Thyroid gland (tissue), 4 donors: ENCODE data around the gene CANT1. TPM values are rescaled to one million over a fixed set of nuclear protein-coding genes. Genes with fewer than 3 reads are reported as not detected.

Experiments
- DNase-seq, 2 donors: peaks; one replicate each; pipeline ENCODE4 v3.0.0-alpha.2; 2019
- H3K27ac ChIP-seq, 3 donors: fragments of 200-600 bp; sonication (generic); 1 replicate in 2 of 3; 2 replicates in 1 of 3; pipeline ENCODE4 v1.5.1; 2016 to 2019; ENCODE audit warnings: mild to moderate bottlenecking in 1 of 3, moderate library complexity in 1 of 3
- H3K27me3 ChIP-seq: fragments of 200-600 bp; sonication (generic); one replicate; pipeline ENCODE4 v1.5.1; 2019
- H3K36me3 ChIP-seq, 2 donors: fragments of 200-600 bp; sonication (generic); one replicate each; pipeline ENCODE4 v1.5.1; 2016 to 2019
- H3K4me1 ChIP-seq, 2 donors: fragments of 200-600 bp; sonication (generic); one replicate each; pipeline ENCODE4 v1.5.1; 2017 to 2019
- H3K4me3 ChIP-seq, 3 donors: fragments of 200-600 bp; sonication (generic); replicated peaks in 1 of 3; 1 replicate in 2 of 3; 2 replicates in 1 of 3; pipeline ENCODE4 v1.5.1; 2016; ENCODE audit warnings: mild to moderate bottlenecking in 1 of 3
- H3K9me3 ChIP-seq: fragments of 200-600 bp; sonication (generic); one replicate; pipeline ENCODE4 v1.5.1; 2017
- POLR2A ChIP-seq, 2 donors: fragments of 450-650 bp; IDR thresholded peaks; one replicate each; pipeline ENCODE4 v1.6.1; 2017; ENCODE audit warnings: antibody characterized with exemption in 2 of 2, mild to moderate bottlenecking in 2 of 2, moderate library complexity in 1 of 2
- WGBS, 2 donors: methylation state at CpG; one replicate each; pipeline ENCODE4 v1.1.5; 2017; 5-methylcytosine and 5-hydroxymethylcytosine counted together
- intact Hi-C: fragments of 100-400 bp; cut with DNase I; formaldehyde crosslinking; loops from one replicate; pipeline ENCODE4 v1.15.1; 2023
- total RNA-seq, 4 donors: library from RNA; depleted of rRNA; stranded (reverse); fragments of >200 nt; gene quantifications; one replicate each; pipeline ENCODE4 v1.2.3, GENCODE V29; 2016
- TF ChIP-seq, protein P1 (sequence below), 6 experiments: fragments of 200-600 bp in 3 of 6; fragments of 450-650 bp in 3 of 6; sonication (generic) in 3 of 6; IDR thresholded peaks; one replicate each; pipeline ENCODE4 v1.5.1; 2016 to 2019; ENCODE audit warnings: antibody characterized with exemption in 6 of 6, mild to moderate bottlenecking in 2 of 6, inconsistent platforms in 1 of 6, moderate library complexity in 1 of 6

CANT1 gene
- 10 to 100 TPM; 21.2 to 37.1 (median 27.3) TPM for total RNA-seq

DNA sequence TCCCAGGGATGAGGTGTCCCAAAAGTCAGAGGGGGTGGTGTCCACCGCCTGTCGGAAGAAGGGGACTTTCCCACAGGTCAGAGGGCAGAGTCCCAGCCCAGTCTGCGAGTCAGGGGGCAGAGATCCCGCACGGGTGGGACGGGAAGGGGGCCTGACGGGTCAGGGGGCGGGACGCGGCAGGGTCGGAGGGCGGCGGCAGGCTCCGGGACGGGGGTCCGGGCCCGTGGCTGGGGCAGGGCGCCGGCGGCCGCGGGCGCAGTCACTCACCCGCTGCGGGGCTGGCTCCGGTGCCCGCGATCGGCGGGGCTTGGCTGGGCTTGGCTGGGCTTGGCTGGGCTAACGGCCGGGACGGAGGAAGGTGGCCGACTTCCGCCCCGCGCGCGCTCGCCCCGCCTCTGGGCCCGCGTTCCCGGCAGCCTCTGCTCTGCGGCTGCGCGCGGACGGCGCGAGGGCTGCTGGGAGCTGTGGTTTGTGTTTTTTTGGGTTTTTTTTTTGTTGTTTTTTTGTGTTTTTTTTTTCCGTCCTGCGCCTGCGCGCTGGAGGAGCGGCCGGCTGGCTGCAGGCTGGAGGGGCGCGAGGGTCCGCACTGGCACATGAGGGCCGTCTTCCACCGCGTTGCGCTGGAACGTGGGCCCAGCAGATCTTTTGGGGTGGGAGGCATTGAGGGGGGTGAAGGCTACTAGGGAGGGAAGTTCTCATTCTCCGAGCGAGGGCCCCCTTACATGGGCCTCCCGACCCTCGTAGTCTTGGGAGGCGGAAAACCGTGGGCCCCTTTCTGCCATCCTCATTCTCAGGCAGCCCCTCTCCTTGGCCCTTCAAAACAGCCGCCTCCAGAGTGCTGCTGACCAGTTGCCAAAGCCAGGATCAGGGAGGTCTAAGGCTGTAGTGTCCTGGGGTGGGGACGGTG lies at the start of gene CANT1:
Gene CANT1 (minus strand): TSS at position 368 of the 907 bp plus-strand sequence. CDS start 12,142 bp downstream, outside the sequence.
- no peaks in the 10 kb centered on the region for H3K9me3 ChIP-seq
- peak within 1 kb of the TSS; percentile 60 to 98 (median 79) for H3K4me3 ChIP-seq
- peaks cover 30 to 35% of the 10 kb centered on the region in 2 donors for H3K4me1 ChIP-seq
- H3K27me3 ChIP-seq: no peaks in the 10 kb centered on the region
- peak within 1 kb of the TSS; percentile 56 to 86 (median 71) for H3K27ac ChIP-seq
- H3K36me3 ChIP-seq: no peaks in the 10 kb centered on the region
- WGBS, 2 donors: 0 to 1% methylated on average over 43 to 57 of the region's 73 CpGs
- DNase-seq: peak; percentile 83
- intact Hi-C loops: no loop called here
- TF ChIP-seq, protein P1, sequence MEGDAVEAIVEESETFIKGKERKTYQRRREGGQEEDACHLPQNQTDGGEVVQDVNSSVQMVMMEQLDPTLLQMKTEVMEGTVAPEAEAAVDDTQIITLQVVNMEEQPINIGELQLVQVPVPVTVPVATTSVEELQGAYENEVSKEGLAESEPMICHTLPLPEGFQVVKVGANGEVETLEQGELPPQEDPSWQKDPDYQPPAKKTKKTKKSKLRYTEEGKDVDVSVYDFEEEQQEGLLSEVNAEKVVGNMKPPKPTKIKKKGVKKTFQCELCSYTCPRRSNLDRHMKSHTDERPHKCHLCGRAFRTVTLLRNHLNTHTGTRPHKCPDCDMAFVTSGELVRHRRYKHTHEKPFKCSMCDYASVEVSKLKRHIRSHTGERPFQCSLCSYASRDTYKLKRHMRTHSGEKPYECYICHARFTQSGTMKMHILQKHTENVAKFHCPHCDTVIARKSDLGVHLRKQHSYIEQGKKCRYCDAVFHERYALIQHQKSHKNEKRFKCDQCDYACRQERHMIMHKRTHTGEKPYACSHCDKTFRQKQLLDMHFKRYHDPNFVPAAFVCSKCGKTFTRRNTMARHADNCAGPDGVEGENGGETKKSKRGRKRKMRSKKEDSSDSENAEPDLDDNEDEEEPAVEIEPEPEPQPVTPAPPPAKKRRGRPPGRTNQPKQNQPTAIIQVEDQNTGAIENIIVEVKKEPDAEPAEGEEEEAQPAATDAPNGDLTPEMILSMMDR (IDR thresholded peaks at IDR 0.05): no peak
- peak in 1 of 2 donors; percentile 67 for TF ChIP-seq POLR2A (IDR thresholded peaks at IDR 0.05)

DNA sequence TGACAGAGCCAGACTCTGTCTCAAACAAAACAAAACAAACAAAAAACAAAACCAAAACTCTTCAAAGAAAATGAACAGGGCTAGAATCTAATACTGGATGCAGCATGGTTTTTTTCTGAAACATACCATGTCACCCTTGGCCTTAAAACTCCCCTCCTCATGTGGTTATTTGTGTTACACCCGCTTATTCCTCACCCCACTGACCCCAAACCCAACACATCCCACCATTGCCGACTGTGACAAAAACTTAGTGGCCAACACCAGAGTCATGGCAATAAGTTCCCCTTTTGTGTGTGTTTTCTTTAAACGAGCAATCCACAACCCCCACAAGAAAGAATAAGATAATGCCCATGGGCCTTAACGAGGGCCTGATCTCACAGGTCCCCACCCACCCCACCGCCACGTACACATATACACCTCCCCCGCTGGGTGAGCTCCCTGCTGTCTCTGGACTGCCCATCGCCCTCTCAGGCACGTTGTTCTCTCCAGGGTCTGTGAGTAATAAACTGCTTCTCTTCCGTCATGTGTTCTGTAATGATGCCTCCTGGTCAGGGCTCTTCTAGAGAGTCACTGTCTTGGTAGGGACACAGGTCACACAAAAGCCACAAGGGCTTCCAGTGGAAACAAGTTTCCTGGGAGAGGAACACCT lies 48.3 kb upstream of the CANT1 start:
- 86 to 90% methylated on average over 10 of the region's 10 CpGs for WGBS, 2 donors

DNA sequence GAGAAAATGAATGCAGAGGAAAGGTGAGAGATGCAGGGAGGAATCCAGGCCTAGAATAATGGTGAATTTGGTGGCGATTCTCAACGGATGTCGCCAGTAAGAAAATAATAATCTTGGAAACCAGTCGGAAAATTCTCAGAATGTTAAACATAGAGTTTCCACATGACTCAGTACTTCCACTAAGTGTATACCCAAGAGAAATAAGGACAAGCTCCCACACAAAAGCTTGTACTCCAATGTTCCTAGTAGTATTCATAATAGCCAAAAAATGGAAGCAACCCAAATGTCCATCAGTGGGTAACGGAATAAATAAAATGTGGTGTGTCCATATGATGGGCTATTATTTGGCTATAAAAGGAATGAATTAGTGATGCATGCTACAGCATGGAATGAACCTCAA lies 45.6 kb upstream of the CANT1 start:
- Histone ChIP-seq H3K36me3 (no peaks in the 10 kb centered on the region), H3K27me3 (no peaks in the 10 kb centered on the region), H3K27ac (peak overlapping the region in 1 of 3 donors; percentile 40), H3K9me3 (no peaks in the 10 kb centered on the region), H3K4me3 (no peak overlapping the region), H3K4me1 (no peaks in the 10 kb centered on the region)
- no peak for TF ChIP-seq POLR2A (IDR thresholded peaks at IDR 0.05)
- TF ChIP-seq, protein P1 (IDR thresholded peaks at IDR 0.05): no peak
- no peak for DNase-seq
- 79 to 82% methylated on average over 5 of the region's 5 CpGs for WGBS, 2 donors
- intact Hi-C loops: no loop called here

More for the DNA sequence above, 48.3 kb upstream of the CANT1 start:
- Histone ChIP-seq H3K9me3 (no peaks in the 10 kb centered on the region), H3K27ac (no peak overlapping the region), H3K36me3 (no peaks in the 10 kb centered on the region), H3K4me3 (no peak overlapping the region), H3K4me1 (no peaks in the 10 kb centered on the region), H3K27me3 (no peaks in the 10 kb centered on the region)
- intact Hi-C loops: no loop called here
- no peak for DNase-seq
- TF ChIP-seq, protein P1 (IDR thresholded peaks at IDR 0.05): no peak
- no peak for TF ChIP-seq POLR2A (IDR thresholded peaks at IDR 0.05)

DNA sequence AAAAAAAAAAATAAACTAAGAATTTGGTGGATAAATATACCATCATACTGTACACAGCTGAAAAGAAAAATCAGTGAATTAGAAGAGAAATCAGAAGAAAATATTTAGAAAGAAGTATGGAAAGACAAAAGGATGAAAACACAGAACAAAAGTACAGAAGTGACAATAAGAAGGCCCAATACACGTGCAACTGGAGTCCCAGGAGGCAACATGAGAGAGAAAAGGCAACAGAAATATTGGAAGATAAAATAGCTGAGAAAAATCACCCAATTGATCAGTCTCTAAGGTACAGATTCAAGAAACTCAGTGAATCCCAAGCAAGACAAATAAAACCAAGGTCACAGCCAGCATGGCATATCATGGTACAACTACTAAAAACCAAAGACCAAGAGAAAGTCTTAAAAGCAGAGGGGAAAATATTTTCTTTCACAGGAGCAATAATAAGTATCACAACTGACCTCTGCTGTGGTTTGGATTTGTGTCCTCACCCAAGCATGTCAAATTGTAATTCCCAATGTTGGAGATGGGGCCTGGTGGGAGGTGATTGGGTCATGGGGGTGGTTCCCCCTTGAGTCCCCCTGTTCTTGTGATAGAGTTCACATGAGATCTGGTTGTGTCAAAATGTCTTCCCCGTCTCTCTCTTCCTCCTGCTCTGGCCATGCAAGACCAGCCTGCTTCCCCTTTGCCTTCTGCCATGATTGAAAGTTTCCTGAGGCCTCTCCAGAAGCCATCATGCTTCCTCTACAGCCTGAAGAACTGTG lies 44.8 kb upstream of the CANT1 start:
- no peaks in the 10 kb centered on the region for H3K36me3 ChIP-seq
- peak overlapping the region in 1 of 3 donors; percentile 40 for H3K27ac ChIP-seq
- WGBS, 2 donors: 67 to 76% methylated on average over 2 of the region's 2 CpGs
- H3K9me3 ChIP-seq: no peaks in the 10 kb centered on the region
- H3K4me1 ChIP-seq: no peaks in the 10 kb centered on the region
- no peak for DNase-seq
- no peak overlapping the region for H3K4me3 ChIP-seq
- TF ChIP-seq POLR2A (IDR thresholded peaks at IDR 0.05): no peak
- TF ChIP-seq, protein P1 (IDR thresholded peaks at IDR 0.05): no peak
- intact Hi-C loops: no loop called here
- no peaks in the 10 kb centered on the region for H3K27me3 ChIP-seq
